IMR-90 (cell line): Measurements from ENCODE around the gene THAP9. TPM values are rescaled to one million over a fixed set of nuclear protein-coding genes. Genes with fewer than 3 reads are reported as not detected.

Source experiments
- ATAC-seq: fragments of 200-7000 bp; cut with Tn5 transposase; 2 replicates; pipeline ENCODE4 v1.9.1; 2020; ENCODE audit warnings: low read depth, mild to moderate bottlenecking, moderate library complexity
- BruUV-seq: library from RNA; stranded (reverse); fragments of 400-500 nt; replicated peaks from 2 replicates; lab custom pipeline; 2021; lab: Mats Ljungman, UMichigan
- CTCF ChIA-PET: fragments of 300-600 bp; formaldehyde crosslinking; extraction: SDS; loops from one replicate; lab custom pipeline; 2021; ENCODE audit warnings: antibody characterized with exemption; lab: Yijun Ruan, JAX
- POLR2A ChIA-PET: fragments of 300-600 bp; sonication (Branson Sonifier 250); formaldehyde crosslinking; loops from one replicate; lab custom pipeline; 2022; ENCODE audit warnings: antibody characterized with exemption; ENCODE audit not compliant: unreplicated experiment; lab: Charles Lee
- DNase-seq: peaks from one replicate; pipeline ENCODE4 v3.0.0; 2013
- H2AFZ ChIP-seq: replicated peaks from 2 replicates; pipeline ENCODE3; 2013; ENCODE audit warnings: low read length, mild to moderate bottlenecking; ENCODE audit not compliant: poor library complexity
- H2AK5ac ChIP-seq: 2 replicates; pipeline ENCODE4 v1.6.1; 2013; ENCODE audit warnings: low read depth, low read length, inconsistent platforms
- H2AK9ac ChIP-seq: replicated peaks from 2 replicates; pipeline ENCODE3; 2013; ENCODE audit warnings: mild to moderate bottlenecking, low read depth, low read length, moderate library complexity; ENCODE audit not compliant: poor library complexity
- H2BK120ac ChIP-seq: 2 replicates; pipeline ENCODE4 v1.6.1; 2013; ENCODE audit warnings: low read depth, low read length, inconsistent platforms
- H2BK15ac ChIP-seq: 3 replicates; pipeline ENCODE4 v1.6.1; 2013; ENCODE audit warnings: low read depth, low read length, inconsistent platforms
- H2BK20ac ChIP-seq: 2 replicates; pipeline ENCODE4 v1.6.1; 2013; ENCODE audit warnings: low read depth, mild to moderate bottlenecking, inconsistent platforms, low read length, moderate library complexity
- H2BK5ac ChIP-seq: 2 replicates; pipeline ENCODE4 v1.6.1; 2013; ENCODE audit warnings: mild to moderate bottlenecking, low read depth, low read length, inconsistent platforms; ENCODE audit not compliant: poor library complexity, severe bottlenecking
- H3K14ac ChIP-seq: replicated peaks from 2 replicates; pipeline ENCODE4 v1.6.1; 2013; ENCODE audit warnings: low read depth, low read length, inconsistent platforms
- H3K18ac ChIP-seq: 2 replicates; pipeline ENCODE4 v1.6.1; 2013; ENCODE audit warnings: low read depth, low read length, control low read depth
- H3K23ac ChIP-seq: 2 replicates; pipeline ENCODE4 v1.6.1; 2013; ENCODE audit warnings: low read depth, low read length, inconsistent platforms
- H3K27ac ChIP-seq: 2 replicates; pipeline ENCODE4 v1.5.1; 2013; ENCODE audit warnings: mild to moderate bottlenecking, control low read depth, low read length; ENCODE audit not compliant: insufficient read depth
- H3K27me3 ChIP-seq: 2 replicates; pipeline ENCODE4 v1.6.1; 2013; ENCODE audit warnings: low read length; ENCODE audit not compliant: control insufficient read depth, insufficient read depth
- H3K36me3 ChIP-seq: 2 replicates; pipeline ENCODE4 v1.6.1; 2013; ENCODE audit warnings: low read length, mixed read lengths; ENCODE audit not compliant: control insufficient read depth, insufficient read depth
- H3K4ac ChIP-seq: 2 replicates; pipeline ENCODE4 v1.6.1; 2013; ENCODE audit warnings: low read depth, low read length, inconsistent platforms
- H3K4me1 ChIP-seq: 2 replicates; pipeline ENCODE4 v1.6.1; 2013; ENCODE audit warnings: low read length, mixed read lengths; ENCODE audit not compliant: control insufficient read depth, insufficient read depth
- H3K4me2 ChIP-seq: 2 replicates; pipeline ENCODE4 v1.6.1; 2013; ENCODE audit warnings: low read depth, mild to moderate bottlenecking, control low read depth, low read length, moderate library complexity
- H3K4me3 ChIP-seq: 2 replicates; pipeline ENCODE4 v1.5.1; 2013; ENCODE audit warnings: low read depth, mild to moderate bottlenecking, control low read depth, low read length, moderate library complexity; ENCODE audit not compliant: insufficient read depth
- H3K56ac ChIP-seq: 2 replicates; pipeline ENCODE4 v1.6.1; 2013; ENCODE audit warnings: low read length, inconsistent platforms; ENCODE audit not compliant: insufficient read depth; ENCODE audit errors: extremely low read depth
- H3K79me1 ChIP-seq, 2 experiments: 2 replicates each; pipeline ENCODE4 v1.6.1; 2013; ENCODE audit warnings: low read length in 2 of 2, inconsistent platforms in 1 of 2, low read depth in 1 of 2
- H3K9ac ChIP-seq: 2 replicates; pipeline ENCODE4 v1.6.1; 2013; ENCODE audit warnings: low read depth, low read length, control low read depth
- H3K9me1 ChIP-seq: 2 replicates; pipeline ENCODE4 v1.6.1; 2013; ENCODE audit warnings: low read length, inconsistent platforms; ENCODE audit not compliant: insufficient read depth
- H3K9me3 ChIP-seq: 2 replicates; pipeline ENCODE4 v1.6.1; 2013; ENCODE audit warnings: low read length; ENCODE audit not compliant: control insufficient read depth, insufficient read depth
- H4K20me1 ChIP-seq: 2 replicates; pipeline ENCODE4 v1.6.1; 2013; ENCODE audit warnings: low read length, inconsistent platforms; ENCODE audit not compliant: insufficient read depth
- H4K5ac ChIP-seq: 2 replicates; pipeline ENCODE4 v1.6.1; 2013; ENCODE audit warnings: mild to moderate bottlenecking, low read depth, low read length, control low read depth
- H4K8ac ChIP-seq, 2 experiments: 2 replicates each; pipeline ENCODE4 v1.6.1; 2013; ENCODE audit warnings: low read depth in 2 of 2, low read length in 2 of 2, control low read depth in 1 of 2, inconsistent platforms in 1 of 2
- H4K91ac ChIP-seq: 2 replicates; pipeline ENCODE4 v1.6.1; 2013; ENCODE audit warnings: low read depth, low read length, inconsistent platforms; ENCODE audit not compliant: insufficient read depth
- CEBPB ChIP-seq: IDR thresholded peaks from 2 replicates; pipeline ENCODE4 v1.6.1; 2012; ENCODE audit warnings: low read depth, low read length, improper control_type of control experiment
- MAZ ChIP-seq: IDR thresholded peaks from 2 replicates; pipeline ENCODE4 v1.6.1; 2012; ENCODE audit warnings: low read depth, mild to moderate bottlenecking, low read length, improper control_type of control experiment, moderate library complexity, borderline replicate concordance
- WGBS, 2 experiments: methylation state at CpG; one replicate each; pipeline versions ENCODE4 v1.1.5 to v1.1.7; 2013; ENCODE audit warnings: missing lambda C conversion rate in 2 of 2; ENCODE audit not compliant: insufficient read length in 1 of 2; ENCODE audit errors: extremely low coverage in 2 of 2; 5-methylcytosine and 5-hydroxymethylcytosine counted together
- dilution Hi-C: fragments of 300-500 bp; cut with HindIII; formaldehyde crosslinking; loops from one replicate; pipeline ENCODE4 v1.14.3; 2018; ENCODE audit warnings: low sequenced_read_pairs; ENCODE audit not compliant: unreplicated experiment
- in situ Hi-C: fragments of 300-500 bp; cut with MboI; formaldehyde crosslinking; loops from 3 replicates; pipeline ENCODE4 v1.14.3; 2019; ENCODE audit warnings: low sequenced_read_pairs, inconsistent platforms, mixed read lengths
- intact Hi-C: fragments of 100-400 bp; cut with micrococcal nuclease; formaldehyde crosslinking; loops from 2 replicates; pipeline ENCODE4 v1.10.0; 2022
- polyA plus RNA-seq, 3 experiments: library from polyadenylated mRNA; depleted of rRNA; stranded (reverse); fragments of >200 nt; gene quantifications; 2 replicates each; pipeline ENCODE4 v1.2.3, GENCODE V29; 2012; ENCODE audit warnings: low replicate concordance in 1 of 3
- total RNA-seq: library from RNA; depleted of rRNA; stranded (reverse); fragments of >200 nt; gene quantifications from 2 replicates; pipeline ENCODE4 v1.2.3, GENCODE V29; 2012

The THAP9 gene
- total and polyA plus RNA-seq, 2 of the 4 experiments (the other 2 are of a cell fraction) = 0.86 to 2.9 TPM

DNA sequence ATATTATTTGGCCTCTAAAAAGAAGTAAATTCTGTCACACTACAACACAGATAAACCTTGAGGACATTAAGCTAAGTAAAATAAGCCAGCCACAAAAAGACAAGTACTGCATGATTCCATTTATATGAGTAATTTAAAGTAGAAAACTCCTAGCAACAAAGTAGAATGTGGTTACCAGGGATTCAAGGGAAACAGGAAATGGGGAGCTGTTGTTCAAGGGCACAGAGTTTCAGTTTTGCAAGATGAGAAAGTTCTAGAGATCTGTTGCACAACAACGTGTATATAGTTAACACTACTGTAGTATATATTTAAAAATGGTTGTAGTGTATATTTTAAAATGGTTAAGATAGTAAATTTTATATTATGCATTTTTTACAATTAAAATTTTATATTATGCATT lies 34.9 kb upstream of the THAP9 start:
- Histone ChIP-seq H3K27ac (no peak overlapping the region), H3K4me3 (no peak overlapping the region), H3K56ac (no peak overlapping the region), H4K91ac (no peak overlapping the region), H3K9me1 (no peaks in the 10 kb centered on the region), H3K36me3 (peaks cover 57% of the 10 kb centered on the region), H2AFZ (no peak overlapping the region), H2BK120ac (no peak overlapping the region), H2AK9ac (no peak overlapping the region), H2BK5ac (no peak overlapping the region), H4K8ac (no peak overlapping the region), H3K27me3 (no peaks in the 10 kb centered on the region), H4K5ac (no peak overlapping the region), H3K79me1 (peaks cover 29 to 50% of the 10 kb centered on the region in 2 experiments), H3K4ac (no peak overlapping the region), H3K4me2 (no peak overlapping the region), H3K9ac (no peak overlapping the region), H2AK5ac (no peak overlapping the region), H3K18ac (no peak overlapping the region), H3K9me3 (no peaks in the 10 kb centered on the region), H2BK15ac (no peak overlapping the region), H4K20me1 (peaks cover 25% of the 10 kb centered on the region), H3K23ac (no peak overlapping the region), H3K4me1 (peaks cover 2% of the 10 kb centered on the region), H2BK20ac (no peak overlapping the region), H3K14ac (no peak overlapping the region)
- no TSS peak for BruUV-seq
- TF ChIP-seq MAZ (no peak), CEBPB (peak; percentile 99)
- ChIA-PET CTCF (interaction anchor here (0.6 kb wide), 1 partner anchor 267 kb away, joined by 3 read pairs; no protein-coding TSS in a partner anchor), POLR2A (no interaction called here)
- WGBS, 2 experiments = no CpG with 5 or more reads among the region's 1 CpG
- ATAC-seq (peak; percentile 91), DNase-seq (peak; percentile 95)
- intact Hi-C loops = no loop called here
- dilution Hi-C loops = no loop called here
- in situ Hi-C loops = no loop called here
